Neural cell (in vitro differentiated cells): ENCODE measurements around the gene FCRL1. TPM values are rescaled to one million over a fixed set of nuclear protein-coding genes. Genes with fewer than 3 reads are reported as not detected.

Experiments
- H2AFZ ChIP-seq: fragments of 200-600, 300-800 bp; sonication (generic), shearing (Covaris generic); 2 replicates; pipeline ENCODE4 v1.6.0; 2014; ENCODE audit warnings: low read depth, mild to moderate bottlenecking, antibody characterized with exemption, low read length, moderate library complexity
- H3F3A ChIP-seq: fragments of 200-600 bp; shearing (Covaris generic); 2 replicates; pipeline ENCODE4 v1.6.1; 2016; ENCODE audit warnings: mild to moderate bottlenecking, moderate library complexity, mixed read lengths, antibody characterized with exemption, low read length; ENCODE audit not compliant: insufficient read depth, poor library complexity, severe bottlenecking
- H3K27ac ChIP-seq: fragments of 200-600, 300-800 bp; sonication (generic), shearing (Covaris generic); 2 replicates; pipeline ENCODE4 v1.5.1; 2014; ENCODE audit warnings: mild to moderate bottlenecking, low read length, moderate library complexity
- H3K27me3 ChIP-seq: fragments of 300-800, 200-600 bp; sonication (generic), shearing (Covaris generic); 2 replicates; pipeline ENCODE4 v1.6.0; 2014; ENCODE audit warnings: mild to moderate bottlenecking, low read depth, low read length, moderate library complexity; ENCODE audit not compliant: insufficient read depth
- H3K36me3 ChIP-seq: fragments of 300-800, 200-600 bp; sonication (generic), shearing (Covaris generic); 2 replicates; pipeline ENCODE4 v1.5.1; 2014; ENCODE audit warnings: mild to moderate bottlenecking, antibody characterized with exemption, low read length, moderate library complexity; ENCODE audit not compliant: insufficient read depth
- H3K4me2 ChIP-seq: fragments of 300-800, 200-600 bp; sonication (generic), shearing (Covaris generic); 2 replicates; pipeline ENCODE4 v1.6.0; 2014; ENCODE audit warnings: mild to moderate bottlenecking, low read length
- H3K4me3 ChIP-seq: fragments of 300-800, 200-600 bp; sonication (generic), shearing (Covaris generic); 2 replicates; pipeline ENCODE4 v1.5.1; 2014; ENCODE audit warnings: mild to moderate bottlenecking, low read length, moderate library complexity
- H3K79me2 ChIP-seq: fragments of 200-600 bp; shearing (Covaris generic); replicated peaks from 2 replicates; pipeline ENCODE4 v1.6.0; 2014; ENCODE audit warnings: mild to moderate bottlenecking, low read length, moderate library complexity; ENCODE audit not compliant: insufficient read depth
- H3K9ac ChIP-seq: fragments of 300-800, 200-600 bp; sonication (generic), shearing (Covaris generic); 2 replicates; pipeline ENCODE4 v1.6.1; 2016; ENCODE audit warnings: mild to moderate bottlenecking, low read length, mixed read lengths
- H3K9me2 ChIP-seq: fragments of 200-600 bp; shearing (Covaris generic); 2 replicates; pipeline ENCODE4 v1.6.1; 2016; ENCODE audit warnings: mild to moderate bottlenecking, low read length, mixed read lengths; ENCODE audit not compliant: insufficient read depth
- H3K9me3 ChIP-seq: fragments of 200-600, 300-800 bp; sonication (generic), shearing (Covaris generic); 2 replicates; pipeline ENCODE4 v1.6.1; 2016; ENCODE audit warnings: mild to moderate bottlenecking, mixed run types, low read length, moderate library complexity, mixed read lengths
- H4K20me1 ChIP-seq: fragments of 200-600 bp; shearing (Covaris generic); 2 replicates; pipeline ENCODE4 v1.6.1; 2016; ENCODE audit warnings: mild to moderate bottlenecking, mixed run types; ENCODE audit not compliant: insufficient read depth
- CTCF ChIP-seq: fragments of 450-650 bp; IDR thresholded peaks from 2 replicates; pipeline ENCODE4 v1.5.1; 2014; ENCODE audit warnings: antibody characterized with exemption, mild to moderate bottlenecking, moderate library complexity; ENCODE audit not compliant: poor library complexity, severe bottlenecking
- EP300 ChIP-seq: fragments of 450-650 bp; conservative IDR thresholded peaks from 2 replicates; pipeline ENCODE4 v1.6.1; 2014; ENCODE audit warnings: antibody characterized with exemption, mild to moderate bottlenecking, moderate library complexity; ENCODE audit not compliant: poor library complexity, severe bottlenecking
- EZH2 ChIP-seq: fragments of 200-600, 300-800 bp; shearing (Covaris generic), sonication (generic); IDR thresholded peaks from 2 replicates; pipeline ENCODE4 v1.6.1; 2014; ENCODE audit warnings: antibody characterized with exemption, low read length, borderline replicate concordance, mild to moderate bottlenecking; ENCODE audit not compliant: insufficient read depth, poor library complexity, severe bottlenecking
- MXI1 ChIP-seq: fragments of 450-650 bp; conservative IDR thresholded peaks from 2 replicates; pipeline ENCODE4 v1.6.1; 2014; ENCODE audit warnings: antibody characterized with exemption, mild to moderate bottlenecking; ENCODE audit not compliant: poor library complexity, severe bottlenecking
- POLR2AphosphoS5 ChIP-seq: IDR thresholded peaks from 2 replicates; pipeline ENCODE4 v1.6.1; 2012
- RAD21 ChIP-seq: fragments of 450-650 bp; conservative IDR thresholded peaks from 2 replicates; pipeline ENCODE4 v1.6.1; 2014; ENCODE audit warnings: antibody characterized with exemption, mild to moderate bottlenecking, moderate library complexity
- REST ChIP-seq: IDR thresholded peaks from 2 replicates; pipeline ENCODE4 v1.6.1; 2012; ENCODE audit warnings: borderline replicate concordance
- SMC3 ChIP-seq: fragments of 450-650 bp; conservative IDR thresholded peaks from 2 replicates; pipeline ENCODE4 v1.6.1; 2014; ENCODE audit warnings: antibody characterized with exemption, mild to moderate bottlenecking, moderate library complexity; ENCODE audit not compliant: poor library complexity
- TAF1 ChIP-seq: IDR thresholded peaks from 2 replicates; pipeline ENCODE4 v1.6.1; 2012; ENCODE audit warnings: low read depth
- polyA plus RNA-seq: library from polyadenylated mRNA; depleted of rRNA; stranded (reverse); fragments of >200 nt; gene quantifications from 2 replicates; pipeline ENCODE4 v1.2.3, GENCODE V29; 2014

The FCRL1 gene
- polyA plus RNA-seq, 1 donor from 2014 or later, result not detected

GRCh38 chr1:157775101-157775870, 44.6 kb downstream of the FCRL1 start:
- H3K27ac ChIP-seq, result no peak overlapping the region
- H3K9ac ChIP-seq, result no peak overlapping the region
- H3K9me3 ChIP-seq, result no peaks in the 10 kb centered on the region
- H4K20me1 ChIP-seq, result no peaks in the 10 kb centered on the region
- no peaks in the 10 kb centered on the region for H3K79me2 ChIP-seq
- no peaks in the 10 kb centered on the region for H3K9me2 ChIP-seq
- no peak overlapping the region for H2AFZ ChIP-seq
- H3K4me2 ChIP-seq, result no peak overlapping the region
- no peaks in the 10 kb centered on the region for H3K36me3 ChIP-seq
- no peak overlapping the region for H3K4me3 ChIP-seq
- H3K27me3 ChIP-seq, result no peaks in the 10 kb centered on the region
- no peaks in the 10 kb centered on the region for H3F3A ChIP-seq
- TF ChIP-seq TAF1, result no peak
- TF ChIP-seq REST, result no peak
- no peak for TF ChIP-seq EP300
- TF ChIP-seq SMC3, result no peak
- TF ChIP-seq RAD21, result no peak
- TF ChIP-seq POLR2AphosphoS5, result no peak
- no peak for TF ChIP-seq EZH2
- TF ChIP-seq CTCF, result no peak
- TF ChIP-seq MXI1, result no peak

GRCh38 chr1:157774412-157774811, 45.5 kb downstream of the FCRL1 start:
- Histone ChIP-seq H3K36me3 (no peaks in the 10 kb centered on the region), H3K27me3 (no peaks in the 10 kb centered on the region), H3K9ac (no peak overlapping the region), H3K27ac (no peak overlapping the region), H3K4me3 (no peak overlapping the region), H2AFZ (no peak overlapping the region), H4K20me1 (no peaks in the 10 kb centered on the region), H3F3A (no peaks in the 10 kb centered on the region), H3K4me2 (no peak overlapping the region), H3K9me2 (no peaks in the 10 kb centered on the region), H3K79me2 (no peaks in the 10 kb centered on the region), H3K9me3 (no peaks in the 10 kb centered on the region)
- no peak for TF ChIP-seq EZH2
- no peak for TF ChIP-seq POLR2AphosphoS5
- no peak for TF ChIP-seq MXI1
- no peak for TF ChIP-seq CTCF
